ENCODE results near the gene CTDSPL. TPM values are rescaled to one million over a fixed set of nuclear protein-coding genes. Genes with fewer than 3 reads are reported as not detected.
A peak's percentile ranks its signal among the peaks of the same experiment; 100 is the strongest.
"Not testable (repeated sequence)": the region's sequence is repeated elsewhere in the genome, so short reads cannot be mapped to it uniquely, and the experiment has no call there.

CTDSPL gene
- total RNA-seq, result 36.4 TPM
- long read RNA-seq, full-length matches to known transcripts, result 71 of 96 reads
- long read RNA-seq, partial matches to known transcripts, result 7 of 96 reads
- long read RNA-seq, other reads (novel, unspliced or antisense), result 18 of 96 reads

GRCh38 chr3:37861620-37862041, at the start of gene CTDSPL:
TSS of gene CTDSPL (plus strand) at chr3:37861880. CDS start at chr3:37862200, 320 bp downstream.
- DNase-seq (ENCODE audit: low spot score), result no peak
- intact Hi-C loops (cut with DNase I), result no loop called here

- DNase-seq (ENCODE audit: low spot score), result peak; percentile 69
- intact Hi-C loops (cut with DNase I), result no loop called here
Measured at GRCh38 chr3:37812499-37812896, 49.2 kb upstream of the CTDSPL start.

GRCh38 chr3:37813403-37813802, 48.3 kb upstream of the CTDSPL start:
- DNase-seq (ENCODE audit: low spot score), result no peak
- intact Hi-C loops (cut with DNase I), result no loop called here

GRCh38 chr3:37814547-37814946, 47.1 kb upstream of the CTDSPL start:
- no peak for DNase-seq (ENCODE audit: low spot score)
- intact Hi-C loops (cut with DNase I), result no loop called here

- intact Hi-C loops (cut with DNase I), result not testable (repeated sequence)
- peak; percentile 64 for DNase-seq (ENCODE audit: low spot score)
Measured at GRCh38 chr3:37815156-37815555, 46.5 kb upstream of the CTDSPL start.

- no peak for DNase-seq (ENCODE audit: low spot score)
- intact Hi-C loops (cut with DNase I), result no loop called here
Measured at GRCh38 chr3:37816271-37816670, 45.4 kb upstream of the CTDSPL start.

- intact Hi-C loops (cut with DNase I), result no loop called here
- DNase-seq (ENCODE audit: low spot score), result no peak
Measured at GRCh38 chr3:37819591-37819990, 42.1 kb upstream of the CTDSPL start.

GRCh38 chr3:37820286-37820685, 41.4 kb upstream of the CTDSPL start:
- intact Hi-C loops (cut with DNase I), result no loop called here
- DNase-seq (ENCODE audit: low spot score), result no peak

- intact Hi-C loops (cut with DNase I), result no loop called here
- DNase-seq (ENCODE audit: low spot score), result no peak
Measured at GRCh38 chr3:37823189-37823588, 38.5 kb upstream of the CTDSPL start.

GRCh38 chr3:37824090-37824953, 37.4 kb upstream of the CTDSPL start:
- intact Hi-C loops (cut with DNase I), result no loop called here
- no peak for DNase-seq (ENCODE audit: low spot score)

- intact Hi-C loops (cut with DNase I), result no loop called here
- no peak for DNase-seq (ENCODE audit: low spot score)
Measured at GRCh38 chr3:37824954-37825328, 36.7 kb upstream of the CTDSPL start.

- no peak for DNase-seq (ENCODE audit: low spot score)
- intact Hi-C loops (cut with DNase I), result no loop called here
Measured at GRCh38 chr3:37825744-37826400, 35.8 kb upstream of the CTDSPL start.

- intact Hi-C loops (cut with DNase I), result no loop called here
- DNase-seq (ENCODE audit: low spot score), result no peak
Measured at GRCh38 chr3:37826502-37826901, 35.2 kb upstream of the CTDSPL start.

GRCh38 chr3:37826933-37827332, 34.7 kb upstream of the CTDSPL start:
- intact Hi-C loops (cut with DNase I), result no loop called here
- no peak for DNase-seq (ENCODE audit: low spot score)

- DNase-seq (ENCODE audit: low spot score), result no peak
- intact Hi-C loops (cut with DNase I), result no loop called here
Measured at GRCh38 chr3:37832480-37832879, 29.2 kb upstream of the CTDSPL start.

GRCh38 chr3:37833302-37834186, 28.1 kb upstream of the CTDSPL start:
- intact Hi-C loops (cut with DNase I), result no loop called here

GRCh38 chr3:37836589-37836988, 25.1 kb upstream of the CTDSPL start:
- intact Hi-C loops (cut with DNase I), result no loop called here
- DNase-seq (ENCODE audit: low spot score), result no peak

More at GRCh38 chr3:37833302-37834186, 28.1 kb upstream of the CTDSPL start:
- no peak for DNase-seq (ENCODE audit: low spot score)

- intact Hi-C loops (cut with DNase I), result no loop called here
- DNase-seq (ENCODE audit: low spot score), result no peak
Measured at GRCh38 chr3:37847689-37848088, 14.0 kb upstream of the CTDSPL start.

- no peak for DNase-seq (ENCODE audit: low spot score)
- intact Hi-C loops (cut with DNase I), result no loop called here
Measured at GRCh38 chr3:37849146-37849923, 12.3 kb upstream of the CTDSPL start.

Measured in cardiac septum (tissue), 1 donor.